H1 (cell line): ENCODE data around the gene CNOT6L. TPM values are rescaled to one million over a fixed set of nuclear protein-coding genes. Genes with fewer than 3 reads are reported as not detected.

Source experiments
- CHD7 ChIP-seq: fragments of 300-600 bp; sonication (generic); IDR thresholded peaks from 2 replicates; pipeline ENCODE4 v1.7.1; 2012; ENCODE audit warnings: low read length, moderate library complexity, mild to moderate bottlenecking, inconsistent platforms; ENCODE audit not compliant: insufficient replicate concordance
- CREB1 ChIP-seq: IDR thresholded peaks from 2 replicates; pipeline ENCODE4 v1.6.1; 2012; ENCODE audit warnings: inconsistent platforms
- SAP30 ChIP-seq: fragments of 300-600 bp; sonication (generic); IDR thresholded peaks from 2 replicates; pipeline ENCODE4 v1.7.1; 2012; ENCODE audit warnings: low read length, moderate library complexity, mild to moderate bottlenecking, inconsistent platforms; ENCODE audit not compliant: insufficient read depth, insufficient replicate concordance
- polyA plus RNA-seq, 7 experiments: library from polyadenylated mRNA; depleted of rRNA in 3 of 7; stranded (reverse) in 5 of 7; unstranded in 2 of 7; fragments of >200 nt in 5 of 7; fragments of 200-250 nt in 2 of 7; gene quantifications; 1 replicate in 5 of 7; 2 replicates in 1 of 7; 4 replicates in 1 of 7; pipeline versions ENCODE4 v1.2.1 to v1.2.3, GENCODE V29; 2011 to 2013; ENCODE audit warnings: missing spikeins in 2 of 7, mixed read lengths in 2 of 7
- total RNA-seq: library from RNA; stranded (reverse); fragmentation: NEBNext Ultra II Directional; extraction: Animal tissue kit (Norgen Biotek cat#: 25700); gene quantifications from 2 replicates; pipeline ENCODE4 v1.2.1, GENCODE V29; 2021

Gene CNOT6L
- total and polyA plus RNA-seq, 2 of the 8 experiments (the other 6 are each of a cell fraction or from before 2014, with no cell fraction given): 2.0 to 22.4 TPM

GRCh38 chr4:77861495-77861894 is 42.3 kb upstream of the CNOT6L start (continued):
- TF ChIP-seq CHD7 (no peak), CREB1 (no peak), SAP30 (no peak)
